Measurements from ENCODE around the gene RNASEL.

Gene RNASEL

DNA sequence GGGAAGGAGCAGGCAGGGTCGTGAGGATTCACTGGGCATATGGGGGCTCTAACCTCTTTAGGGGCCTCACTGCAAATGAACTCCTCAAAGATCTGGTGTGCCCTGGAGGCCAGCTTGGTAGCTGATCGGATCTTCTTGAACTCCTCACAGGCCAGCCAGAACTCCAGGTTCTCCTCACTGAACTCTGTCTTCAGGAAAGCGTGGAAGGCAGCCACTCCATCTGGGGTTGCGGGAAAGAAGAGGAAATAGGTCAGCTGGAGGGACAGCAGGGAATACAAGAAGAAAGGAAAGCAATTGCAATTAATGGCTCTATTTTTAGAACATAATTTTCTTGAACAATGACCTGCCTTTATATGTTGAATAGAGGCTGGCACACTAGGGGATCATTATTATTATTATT lies 12.9 kb upstream of the RNASEL start:
- no peak for DNase-seq (ENCODE audit: low read depth in 2 of 3, low spot score in 2 of 3)

DNA sequence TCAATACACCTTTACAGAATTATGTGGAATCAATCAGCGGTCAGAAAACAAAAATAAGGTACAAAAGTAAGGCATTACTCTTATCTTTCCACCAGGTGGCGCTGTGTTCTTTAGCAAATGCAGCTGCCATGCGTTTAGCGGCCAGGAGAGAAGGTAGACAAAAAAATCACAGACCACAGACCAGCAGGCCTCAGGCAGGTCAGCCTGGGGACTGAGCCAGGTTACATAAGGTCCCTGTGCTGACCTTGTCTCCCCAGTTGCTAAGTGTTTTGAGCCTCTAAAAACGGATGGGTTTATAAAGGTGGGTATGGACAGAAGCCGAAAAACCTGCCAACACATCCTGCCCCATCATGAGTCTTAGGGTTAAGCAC lies 12.3 kb upstream of the RNASEL start:
- DNase-seq (ENCODE audit: low read depth in 2 of 3, low spot score in 2 of 3): peak in 1 of 3 experiments; percentile 45

- no peak for DNase-seq (ENCODE audit: low read depth in 2 of 3, low spot score in 2 of 3)
These were observed 11.8 kb upstream of the RNASEL start for GRCh38 chr1:182600745-182601415.

DNA sequence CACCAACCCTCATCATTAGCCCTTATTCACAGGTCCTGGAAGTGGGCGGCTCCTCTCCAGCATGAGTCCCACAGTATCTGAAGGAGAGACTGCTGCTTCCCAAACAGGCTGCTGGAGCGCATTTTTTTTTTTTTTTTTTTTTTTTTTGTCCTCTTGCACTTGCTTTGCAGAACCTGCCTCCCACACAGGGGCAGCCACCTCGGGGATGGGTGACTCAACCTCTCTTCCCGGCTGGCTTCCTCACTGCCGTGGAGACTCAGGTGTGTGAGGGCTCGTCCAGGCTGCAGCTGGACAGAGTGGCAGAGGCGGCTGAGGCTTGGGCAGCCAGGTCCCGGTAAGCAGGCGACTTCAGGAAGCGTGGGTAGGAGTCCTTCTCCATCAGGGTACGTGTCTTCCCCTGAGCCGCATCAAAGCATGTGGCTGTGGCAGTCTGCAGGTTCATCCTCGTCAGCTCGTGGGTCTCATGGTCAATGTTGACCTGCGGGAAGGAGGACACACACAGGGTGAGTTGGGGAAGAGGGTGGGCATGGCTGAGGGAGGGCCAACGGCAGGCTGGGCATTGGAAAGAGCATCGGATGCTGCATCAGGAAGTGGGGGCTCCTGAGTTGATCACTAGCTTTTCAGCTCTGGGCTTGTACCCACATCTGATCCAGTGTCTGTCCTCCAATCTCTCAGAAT lies 11.1 kb upstream of the RNASEL start:
- no peak for DNase-seq (ENCODE audit: low read depth in 2 of 3, low spot score in 2 of 3)

GRCh38 chr1:182599339-182599738 lies 10.3 kb upstream of the RNASEL start:
- DNase-seq (ENCODE audit: low read depth in 2 of 3, low spot score in 2 of 3): no peak

DNA sequence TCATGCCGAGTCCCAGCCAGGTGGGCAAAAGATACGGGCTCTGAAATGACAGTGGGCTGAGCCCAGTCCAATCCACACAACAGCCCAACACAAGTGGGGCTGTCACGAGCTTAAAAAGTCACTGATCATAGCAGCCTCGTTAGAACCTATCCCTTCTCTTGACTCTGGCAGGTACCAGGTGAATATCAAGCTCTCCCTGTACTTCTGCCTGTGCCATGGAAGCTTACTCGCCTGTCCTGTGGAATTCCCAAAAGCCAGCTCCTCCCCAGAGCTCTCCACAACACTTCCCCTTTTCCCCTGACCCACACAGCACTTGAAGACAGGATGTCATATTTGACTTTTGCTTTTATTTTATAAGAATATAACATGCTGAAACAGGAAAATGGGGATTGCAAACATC lies 9.2 kb upstream of the RNASEL start:
- DNase-seq (ENCODE audit: low read depth in 2 of 3, low spot score in 2 of 3): no peak

DNA sequence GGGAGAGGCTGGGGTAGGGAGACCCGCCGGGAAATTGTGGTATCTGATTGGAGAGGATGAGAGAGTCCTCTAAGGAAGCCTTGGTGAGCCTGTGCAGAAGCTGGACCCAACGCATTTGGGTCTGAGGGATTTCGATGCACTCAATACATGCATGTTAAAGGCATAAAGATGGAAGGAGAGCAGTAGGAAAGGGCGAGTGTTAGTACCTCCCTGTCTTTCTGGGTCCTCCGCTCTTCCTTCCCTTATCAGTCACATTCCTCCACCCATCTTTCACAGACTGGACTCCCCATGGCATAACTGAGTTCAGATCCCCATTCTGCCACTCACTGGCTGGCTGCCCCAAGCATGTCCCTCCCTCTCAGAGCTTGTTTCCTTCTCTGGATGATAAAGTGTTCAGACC lies 7.9 kb upstream of the RNASEL start:
- no peak for DNase-seq (ENCODE audit: low read depth in 2 of 3, low spot score in 2 of 3)

DNA sequence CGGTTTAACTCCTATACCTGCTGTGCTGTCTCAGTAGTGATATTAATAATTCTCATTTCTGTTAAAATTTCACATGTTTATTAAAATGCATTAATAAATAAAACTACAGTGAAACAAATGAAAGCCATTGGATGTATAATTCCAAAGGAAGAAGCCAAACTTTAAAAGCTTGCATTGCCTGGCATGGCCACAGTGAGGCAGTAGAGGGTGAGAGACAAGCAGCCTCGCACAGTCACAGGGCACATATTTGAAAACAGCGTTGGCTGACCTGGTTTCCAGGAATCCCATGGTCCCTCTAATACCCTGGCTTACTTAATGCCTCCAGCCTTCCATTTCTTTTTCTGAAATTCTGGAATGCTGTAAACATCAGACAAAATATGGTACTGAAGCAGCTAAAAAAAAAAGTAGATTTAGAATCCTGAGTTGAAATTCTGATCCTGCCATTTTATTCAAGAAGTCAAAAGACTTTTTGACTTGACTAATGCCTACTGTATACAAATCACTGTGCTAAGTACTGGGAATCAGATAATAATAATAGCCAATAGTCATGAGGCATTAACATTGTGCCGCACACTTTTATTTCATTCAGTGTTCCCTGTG lies 6.7 kb upstream of the RNASEL start:
- DNase-seq (ENCODE audit: low read depth in 2 of 3, low spot score in 2 of 3): peak in 2 of 3 experiments; percentile 41 to 44

DNA sequence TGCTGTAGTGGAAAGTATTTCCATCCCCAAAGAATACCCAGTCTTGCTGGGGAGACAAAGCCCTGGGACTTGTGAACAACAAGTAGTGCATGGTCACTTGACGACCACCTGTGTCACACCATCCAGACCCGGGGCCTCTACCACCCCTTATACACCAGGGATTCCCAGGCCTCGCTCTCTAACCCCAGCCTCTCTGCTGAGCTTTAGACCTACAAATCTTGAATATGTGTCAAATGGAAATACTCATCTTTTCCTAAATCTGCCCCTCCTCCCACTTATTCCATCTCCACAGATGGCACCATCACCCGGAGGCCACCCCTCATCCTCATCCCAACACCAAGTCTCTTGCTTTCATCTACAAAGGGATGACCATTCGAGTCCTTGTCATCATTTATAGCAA lies 875 bp upstream of the RNASEL start:
- no peak for DNase-seq (ENCODE audit: low read depth in 2 of 3, low spot score in 2 of 3)

GRCh38 chr1:182589520-182589919 lies 464 bp upstream of the RNASEL start:
- no peak for DNase-seq (ENCODE audit: low read depth in 2 of 3, low spot score in 2 of 3)

DNA sequence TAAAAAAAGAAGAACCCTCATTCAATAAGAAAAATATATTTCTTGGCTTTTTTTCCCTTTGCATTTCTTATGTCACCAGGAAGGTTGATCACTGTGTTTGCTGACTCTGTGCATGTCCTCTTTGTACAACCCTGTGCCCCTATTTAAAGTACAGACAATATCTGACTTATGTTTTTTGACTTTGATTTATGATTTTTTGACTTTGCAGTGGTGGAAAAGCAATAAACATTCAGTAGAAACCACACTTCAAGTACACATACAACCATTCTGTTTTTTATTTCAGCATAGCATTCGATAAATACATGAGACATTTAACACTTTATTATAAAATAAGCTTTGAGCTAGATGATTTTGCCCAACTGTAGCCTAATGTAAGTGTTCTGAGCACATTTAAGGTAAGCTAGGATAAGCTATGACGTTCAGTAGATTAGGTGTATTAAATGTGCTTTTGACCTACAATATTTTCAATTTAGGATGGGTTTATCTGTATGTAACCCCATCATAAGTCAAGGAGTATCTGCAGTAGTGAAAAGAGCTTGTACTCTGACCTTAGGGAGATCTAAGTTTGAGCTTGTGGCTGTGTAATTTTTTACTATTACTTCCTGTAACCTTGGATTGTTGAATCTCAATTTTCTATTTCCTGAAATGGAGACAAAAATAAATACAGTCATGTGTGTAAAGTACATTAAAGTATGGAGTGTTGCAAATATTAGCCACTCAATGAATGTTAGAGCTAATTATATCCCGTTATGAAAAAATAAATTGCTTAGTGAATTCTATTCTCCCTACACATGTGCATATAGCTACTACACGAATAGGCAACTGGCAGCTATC lies 1.2 kb downstream of the RNASEL start:
- no peak for DNase-seq (ENCODE audit: low read depth in 2 of 3, low spot score in 2 of 3)

DNA sequence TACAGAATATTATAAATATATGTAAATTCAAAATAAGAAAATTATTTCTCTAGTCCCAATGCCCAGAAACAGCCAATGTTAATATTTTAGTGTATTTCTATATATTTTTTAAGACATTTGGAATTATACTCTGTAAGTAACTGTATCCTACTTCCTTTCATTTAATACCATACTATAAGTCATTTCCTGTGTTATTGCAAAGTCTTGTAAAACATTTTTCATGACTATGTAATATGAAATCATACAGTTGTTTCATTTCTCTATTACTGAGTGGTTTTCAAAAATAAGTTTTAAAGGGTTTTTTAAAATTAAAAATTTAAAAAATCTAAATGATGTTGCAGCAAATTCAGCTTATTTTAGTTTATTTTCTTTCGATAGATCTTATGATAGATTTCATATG lies 2.0 kb downstream of the RNASEL start:
- DNase-seq (ENCODE audit: low read depth in 2 of 3, low spot score in 2 of 3): no peak

- no peak for DNase-seq (ENCODE audit: low read depth in 2 of 3, low spot score in 2 of 3)
These were observed 2.7 kb downstream of the RNASEL start for GRCh38 chr1:182586380-182586779.

GRCh38 chr1:182584746-182585145 lies 4.3 kb downstream of the RNASEL start:
- DNase-seq (ENCODE audit: low read depth in 2 of 3, low spot score in 2 of 3): no peak

DNA sequence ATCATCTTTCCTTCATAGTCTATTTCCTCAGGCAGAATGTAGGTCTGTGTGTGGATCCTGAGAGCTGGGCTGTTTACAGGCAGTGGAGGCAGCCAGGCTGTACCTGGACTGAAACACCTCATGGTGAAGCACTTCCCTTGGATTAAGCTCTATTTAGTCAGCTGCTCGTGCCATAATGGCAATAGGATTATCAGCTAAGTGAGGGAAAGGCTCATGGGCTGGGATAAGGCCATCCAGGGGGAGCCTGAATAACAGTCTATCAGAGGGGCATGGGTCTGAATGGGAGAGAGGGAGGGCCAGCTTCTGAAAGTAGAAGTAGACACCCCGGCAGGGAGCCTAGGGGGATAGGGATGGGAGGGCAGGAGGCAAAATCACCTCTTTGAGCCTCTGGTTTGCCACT lies 8.3 kb downstream of the RNASEL start:
- DNase-seq (ENCODE audit: low read depth in 2 of 3, low spot score in 2 of 3): no peak

GRCh38 chr1:182575540-182576149 lies 13.4 kb downstream of the RNASEL start:
- no peak for DNase-seq (ENCODE audit: low read depth in 2 of 3, low spot score in 2 of 3)

- no peak for DNase-seq (ENCODE audit: low read depth in 2 of 3, low spot score in 2 of 3)
These were observed 14.9 kb downstream of the RNASEL start for GRCh38 chr1:182574156-182574555.

GRCh38 chr1:182570611-182570970 lies 18.5 kb downstream of the RNASEL start:
- no peak for DNase-seq (ENCODE audit: low read depth in 2 of 3, low spot score in 2 of 3)

DNA sequence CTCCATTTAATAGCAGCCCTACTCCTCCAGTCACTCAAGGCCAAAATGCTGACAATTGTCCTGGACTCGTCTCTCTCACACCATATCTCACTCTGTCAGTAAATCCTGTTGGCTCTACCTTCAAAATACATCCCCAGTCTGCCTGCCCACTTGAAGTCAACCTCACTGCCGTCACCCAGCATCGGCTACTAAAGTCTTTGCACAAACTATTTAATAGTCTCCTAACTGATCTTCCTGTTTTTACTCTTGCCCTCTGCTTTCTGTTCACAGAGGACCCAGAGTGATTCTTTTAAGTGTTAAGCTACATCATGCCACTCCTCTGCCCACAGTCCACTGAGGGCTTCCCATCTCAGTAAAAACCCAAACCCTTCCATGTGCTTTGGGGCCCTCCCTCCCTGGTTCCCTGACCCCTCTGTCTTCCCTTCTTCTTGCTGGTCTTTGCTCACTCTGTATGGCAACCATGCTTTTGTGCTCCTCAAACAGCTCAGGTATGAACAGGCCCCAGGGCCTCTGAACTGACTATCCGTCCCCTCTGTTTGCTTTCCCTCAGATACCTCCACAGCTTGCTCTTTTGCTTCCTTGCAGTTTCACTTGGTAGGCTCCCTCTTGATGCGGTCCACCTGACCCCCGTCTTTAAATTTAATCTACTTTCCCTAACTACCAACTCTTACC lies 19.0 kb downstream of the RNASEL start:
- no peak for DNase-seq (ENCODE audit: low read depth in 2 of 3, low spot score in 2 of 3)

- DNase-seq (ENCODE audit: low read depth in 2 of 3, low spot score in 2 of 3): no peak
These were observed 20.3 kb downstream of the RNASEL start for GRCh38 chr1:182568647-182569284.
